ENCODE data around the gene ATP2C1.

- TF ChIP-seq EZH2phosphoT487 (IDR thresholded peaks at IDR 0.05; ENCODE audit: low read depth, severe bottlenecking, unreplicated experiment) = no peak
- TF ChIP-seq CTCF (IDR thresholded peaks at IDR 0.05; ENCODE audit: poor library complexity) = no peak
Measured at GRCh38 chr3:130915567-130916292, 21.8 kb downstream of the ATP2C1 start.

Measured in hepatocyte (in vitro differentiated cells).